Neutrophil (primary cell): ENCODE measurements around the gene PPM1N.
A peak's percentile ranks its signal among the peaks of the same experiment; 100 is the strongest.

ENCODE experiments used
- H3K27ac ChIP-seq: fragments of 200-600 bp; sonication (generic); 2 replicates; pipeline ENCODE4 v1.5.1; 2016; ENCODE audit warnings: mild to moderate bottlenecking, moderate library complexity
- H3K27me3 ChIP-seq: fragments of 200-600 bp; sonication (generic); 2 replicates; pipeline ENCODE4 v1.6.0; 2016; ENCODE audit warnings: mild to moderate bottlenecking
- H3K36me3 ChIP-seq: fragments of 200-600 bp; sonication (generic); 2 replicates; pipeline ENCODE4 v1.5.1; 2017
- H3K4me1 ChIP-seq, 2 experiments: fragments of 200-600 bp in 1 of 2; sonication (generic) in 1 of 2; 1 replicate in 1 of 2; 2 replicates in 1 of 2; pipeline versions ENCODE4 v1.5.1 to v1.6.1; 2013 to 2016; ENCODE audit warnings: low read depth in 1 of 2, low read length in 1 of 2, mild to moderate bottlenecking in 1 of 2, moderate library complexity in 1 of 2; ENCODE audit not compliant: control insufficient read depth in 1 of 2, insufficient read depth in 1 of 2
- H3K4me3 ChIP-seq, 2 experiments: fragments of 200-600 bp in 1 of 2; sonication (generic) in 1 of 2; 1 replicate in 1 of 2; 2 replicates in 1 of 2; pipeline ENCODE4 v1.5.1; 2013 to 2016; ENCODE audit warnings: low read depth in 1 of 2, low read length in 1 of 2, mild to moderate bottlenecking in 1 of 2, moderate library complexity in 1 of 2
- H3K9me3 ChIP-seq: fragments of 200-600 bp; sonication (generic); 2 replicates; pipeline ENCODE4 v1.5.1; 2016
- TF ChIP-seq, protein P1 (sequence below): fragments of 200-600 bp; sonication (generic); IDR thresholded peaks from 2 replicates; pipeline ENCODE4 v1.5.1; 2016; ENCODE audit warnings: antibody characterized with exemption

PPM1N gene

DNA sequence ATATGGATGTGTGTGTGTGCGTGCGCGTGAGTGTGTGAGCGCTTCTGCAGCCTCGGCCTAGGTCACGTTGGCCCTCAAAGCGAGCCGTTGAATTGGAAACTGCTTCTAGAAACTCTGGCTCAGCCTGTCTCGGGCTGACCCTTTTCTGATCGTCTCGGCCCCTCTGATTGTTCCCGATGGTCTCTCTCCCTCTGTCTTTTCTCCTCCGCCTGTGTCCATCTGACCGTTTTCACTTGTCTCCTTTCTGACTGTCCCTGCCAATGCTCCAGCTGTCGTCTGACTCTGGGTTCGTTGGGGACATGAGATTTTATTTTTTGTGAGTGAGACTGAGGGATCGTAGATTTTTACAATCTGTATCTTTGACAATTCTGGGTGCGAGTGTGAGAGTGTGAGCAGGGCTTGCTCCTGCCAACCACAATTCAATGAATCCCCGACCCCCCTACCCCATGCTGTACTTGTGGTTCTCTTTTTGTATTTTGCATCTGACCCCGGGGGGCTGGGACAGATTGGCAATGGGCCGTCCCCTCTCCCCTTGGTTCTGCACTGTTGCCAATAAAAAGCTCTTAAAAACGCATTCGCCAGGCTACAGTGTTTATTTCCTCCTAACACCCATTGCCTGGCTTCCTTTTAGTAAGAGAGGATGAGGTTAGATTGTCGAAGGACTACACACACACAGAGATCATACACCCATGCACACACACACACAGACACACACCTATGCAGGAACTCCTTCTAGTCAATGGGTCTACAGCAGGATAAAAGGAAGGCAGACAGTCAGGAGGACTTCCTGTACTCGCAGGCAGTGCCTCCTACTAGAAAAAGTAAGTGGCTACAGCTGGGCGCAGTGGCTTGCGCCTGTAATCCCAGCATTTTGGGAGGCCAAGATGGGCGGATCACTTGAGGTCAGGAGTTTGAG, 23.4 kb upstream of the PPM1N start:
- Histone ChIP-seq H3K36me3 (no peaks in the 10 kb centered on the region), H3K27me3 (peaks cover 80% of the 10 kb centered on the region), H3K4me3 (no peak overlapping the region), H3K4me1 (peaks cover 30 to 34% of the 10 kb centered on the region in 2 experiments), H3K9me3 (no peaks in the 10 kb centered on the region), H3K27ac (no peak overlapping the region)
- TF ChIP-seq, protein P1, sequence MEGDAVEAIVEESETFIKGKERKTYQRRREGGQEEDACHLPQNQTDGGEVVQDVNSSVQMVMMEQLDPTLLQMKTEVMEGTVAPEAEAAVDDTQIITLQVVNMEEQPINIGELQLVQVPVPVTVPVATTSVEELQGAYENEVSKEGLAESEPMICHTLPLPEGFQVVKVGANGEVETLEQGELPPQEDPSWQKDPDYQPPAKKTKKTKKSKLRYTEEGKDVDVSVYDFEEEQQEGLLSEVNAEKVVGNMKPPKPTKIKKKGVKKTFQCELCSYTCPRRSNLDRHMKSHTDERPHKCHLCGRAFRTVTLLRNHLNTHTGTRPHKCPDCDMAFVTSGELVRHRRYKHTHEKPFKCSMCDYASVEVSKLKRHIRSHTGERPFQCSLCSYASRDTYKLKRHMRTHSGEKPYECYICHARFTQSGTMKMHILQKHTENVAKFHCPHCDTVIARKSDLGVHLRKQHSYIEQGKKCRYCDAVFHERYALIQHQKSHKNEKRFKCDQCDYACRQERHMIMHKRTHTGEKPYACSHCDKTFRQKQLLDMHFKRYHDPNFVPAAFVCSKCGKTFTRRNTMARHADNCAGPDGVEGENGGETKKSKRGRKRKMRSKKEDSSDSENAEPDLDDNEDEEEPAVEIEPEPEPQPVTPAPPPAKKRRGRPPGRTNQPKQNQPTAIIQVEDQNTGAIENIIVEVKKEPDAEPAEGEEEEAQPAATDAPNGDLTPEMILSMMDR: no peak

DNA sequence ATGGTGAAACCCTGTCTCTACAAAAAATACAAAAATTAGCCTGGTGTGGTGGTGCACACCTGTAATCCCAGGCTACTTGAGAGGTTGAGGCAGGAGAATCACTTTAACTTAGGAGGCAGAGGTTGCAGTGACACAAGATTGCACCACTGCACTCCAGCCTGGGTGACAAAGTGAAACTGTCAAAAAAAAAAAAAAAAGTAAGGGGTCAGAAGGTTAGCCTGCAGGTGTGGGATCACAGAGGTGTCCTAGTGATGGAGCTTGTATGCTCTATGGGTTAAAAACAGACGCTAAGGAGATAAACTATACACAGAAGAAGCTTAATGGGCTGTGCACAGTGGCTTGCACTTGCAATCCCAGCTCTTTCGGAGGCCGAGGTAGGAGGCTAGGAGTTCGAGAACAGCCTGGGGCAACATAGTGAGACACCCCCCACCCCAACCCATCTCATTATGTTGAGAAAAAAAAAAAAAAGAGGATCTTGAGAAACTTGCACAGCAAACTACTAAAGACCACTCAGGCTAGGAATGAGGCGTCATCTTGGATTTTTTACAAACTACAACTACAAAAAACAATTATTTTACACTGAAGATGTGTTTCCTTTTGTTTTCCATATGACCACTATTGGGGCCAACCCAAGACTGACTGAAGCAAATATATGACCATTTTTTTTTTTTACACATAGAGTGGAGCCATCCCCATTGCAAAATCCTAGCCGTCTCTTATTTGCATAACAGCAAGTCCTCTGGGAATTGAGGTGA, 22.5 kb upstream of the PPM1N start:
- Histone ChIP-seq H3K9me3 (no peaks in the 10 kb centered on the region), H3K27ac (no peak overlapping the region), H3K4me1 (peaks cover 25 to 30% of the 10 kb centered on the region in 2 experiments), H3K4me3 (no peak overlapping the region), H3K27me3 (peaks cover 74% of the 10 kb centered on the region), H3K36me3 (no peaks in the 10 kb centered on the region)
- TF ChIP-seq, protein P1: no peak

DNA sequence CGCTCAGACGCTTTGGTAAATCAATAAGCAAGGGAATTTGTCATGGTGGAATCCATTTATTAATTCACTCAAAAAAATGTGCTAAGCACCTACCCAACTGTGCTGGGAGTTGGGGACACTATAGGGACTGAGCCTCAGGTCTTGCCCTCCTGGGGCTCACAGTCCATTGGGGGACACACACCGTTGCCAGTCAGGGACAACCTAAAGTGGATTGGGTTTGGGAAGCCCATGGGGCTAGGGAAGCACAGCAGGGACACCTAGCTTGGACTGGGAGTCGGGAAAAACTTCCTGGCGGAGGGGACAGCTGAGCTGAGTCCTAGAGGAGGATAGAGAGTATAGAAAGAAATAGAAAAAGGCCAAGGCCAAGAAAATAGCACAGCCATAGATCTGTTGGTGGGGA, 21.9 kb upstream of the PPM1N start:
- TF ChIP-seq, protein P1: no peak
- peaks cover 74% of the 10 kb centered on the region for H3K27me3 ChIP-seq

DNA sequence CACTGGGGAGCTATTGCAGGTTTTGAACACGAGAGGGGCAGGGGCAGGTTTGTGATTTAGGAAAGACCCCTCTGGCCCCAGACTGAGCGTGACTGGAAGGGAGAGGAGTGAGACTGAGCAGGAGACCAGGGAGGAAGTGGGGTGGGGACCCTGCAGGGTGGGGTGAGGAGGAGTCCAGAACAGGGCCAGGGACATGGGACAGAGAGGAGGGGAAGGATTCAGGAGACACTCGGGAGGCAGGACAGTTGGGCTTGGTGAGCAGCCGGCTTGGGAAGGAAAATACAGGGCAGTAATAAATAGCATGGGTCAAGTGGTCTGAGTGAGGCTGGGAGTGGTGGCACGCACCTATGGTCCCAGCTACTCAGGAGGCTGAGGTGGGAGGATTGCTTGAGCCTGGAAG, 21.1 kb upstream of the PPM1N start:
- Histone ChIP-seq H3K27ac (no peak overlapping the region), H3K36me3 (no peaks in the 10 kb centered on the region), H3K9me3 (no peaks in the 10 kb centered on the region), H3K27me3 (peaks cover 69% of the 10 kb centered on the region), H3K4me1 (peaks cover 25 to 28% of the 10 kb centered on the region in 2 experiments), H3K4me3 (no peak overlapping the region)
- TF ChIP-seq, protein P1: no peak

More for the DNA sequence above, 21.9 kb upstream of the PPM1N start:
- Histone ChIP-seq H3K27ac (no peak overlapping the region), H3K4me1 (peaks cover 25 to 30% of the 10 kb centered on the region in 2 experiments), H3K9me3 (no peaks in the 10 kb centered on the region), H3K4me3 (no peak overlapping the region), H3K36me3 (no peaks in the 10 kb centered on the region)

DNA sequence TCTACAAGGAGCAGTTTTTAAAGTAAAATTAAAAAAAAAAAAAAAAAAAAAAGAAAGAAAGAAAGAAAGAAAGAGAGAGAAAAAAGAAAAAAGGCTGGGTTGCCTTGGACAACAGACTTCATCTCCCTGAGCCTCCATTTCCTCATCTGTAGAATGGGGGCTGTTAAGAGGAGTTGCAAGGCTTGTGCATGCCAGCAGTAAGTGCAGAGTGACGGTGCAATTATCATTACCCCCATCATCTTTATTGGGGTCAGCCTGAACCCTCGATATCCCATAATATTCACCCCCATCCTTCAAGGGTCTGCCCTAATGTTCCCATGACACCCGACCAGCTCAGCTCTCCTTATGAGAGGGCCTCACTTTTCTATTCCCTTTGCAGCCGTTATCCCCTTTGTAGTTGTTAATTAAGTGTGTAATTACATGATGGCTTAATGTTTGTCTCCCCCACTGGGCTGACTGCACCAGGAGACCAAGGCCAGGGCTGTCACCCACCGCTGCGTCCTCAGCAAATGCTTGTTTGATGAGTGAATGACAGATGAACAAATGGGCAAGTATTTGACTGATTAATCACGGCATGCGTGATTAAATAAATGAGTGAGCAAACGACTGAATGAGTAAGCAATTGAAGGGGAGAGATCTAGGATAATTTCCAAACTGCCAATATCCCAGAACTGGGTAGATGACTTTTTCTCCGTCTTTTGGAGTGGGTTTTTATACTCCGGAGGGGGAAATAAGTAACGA, 20.4 kb upstream of the PPM1N start:
- Histone ChIP-seq H3K4me3 (peak overlapping the region; percentile 56 to 61), H3K27me3 (peaks cover 69% of the 10 kb centered on the region), H3K27ac (peak overlapping the region; percentile 65), H3K9me3 (no peaks in the 10 kb centered on the region), H3K36me3 (no peaks in the 10 kb centered on the region), H3K4me1 (peaks cover 21% of the 10 kb centered on the region in 2 experiments)
- TF ChIP-seq, protein P1: no peak
